ENCODE measurements around the gene NUS1. TPM values are rescaled to one million over a fixed set of nuclear protein-coding genes. Genes with fewer than 3 reads are reported as not detected.

Gene NUS1
- total and polyA plus RNA-seq, 2 of the 4 experiments (the other 2 are of a cell fraction), result 11.8 to 19.6 TPM

GRCh38 chr6:117711369-117711768, 36.1 kb downstream of the NUS1 start:
- Histone ChIP-seq H4K20me1 (ENCODE audit: insufficient read depth, low read length) (no peaks in the 10 kb centered on the region), H4K91ac (ENCODE audit: insufficient read depth, low read depth, low read length) (no peak overlapping the region), H3K79me1 (ENCODE audit: low read depth in 1 of 2, low read length in 2 of 2) (no peaks in the 10 kb centered on the region; a peak in 1 of 4 replicates), H3K4me2 (ENCODE audit: low read depth, low read length) (no peak overlapping the region), H3K27me3 (ENCODE audit: control insufficient read depth, insufficient read depth, low read length) (no peaks in the 10 kb centered on the region), H3K36me3 (ENCODE audit: control insufficient read depth, insufficient read depth, low read length) (peaks cover 3% of the 10 kb centered on the region), H3K4ac (ENCODE audit: low read depth, low read length) (no peak overlapping the region), H3K4me1 (ENCODE audit: control insufficient read depth, insufficient read depth, low read length) (no peaks in the 10 kb centered on the region), H2AFZ (replicated peaks; ENCODE audit: low read length, poor library complexity) (no peak overlapping the region), H2AK5ac (ENCODE audit: low read depth, low read length) (no peak overlapping the region), H4K8ac (ENCODE audit: low read depth in 2 of 2, low read length in 2 of 2) (no peak overlapping the region), H3K27ac (ENCODE audit: insufficient read depth, low read length) (no peak overlapping the region), H3K9me1 (ENCODE audit: insufficient read depth, low read length) (no peaks in the 10 kb centered on the region), H3K23ac (ENCODE audit: low read depth, low read length) (no peak overlapping the region), H2BK20ac (ENCODE audit: low read depth, low read length) (no peak overlapping the region), H2BK15ac (ENCODE audit: low read depth, low read length) (no peak overlapping the region), H3K14ac (replicated peaks; ENCODE audit: low read depth, low read length) (no peak overlapping the region), H3K9ac (ENCODE audit: low read depth, low read length) (no peak overlapping the region), H3K56ac (ENCODE audit: extremely low read depth, insufficient read depth, low read length) (no peak overlapping the region), H2AK9ac (replicated peaks; ENCODE audit: low read depth, low read length, poor library complexity) (no peak overlapping the region), H3K9me3 (ENCODE audit: control insufficient read depth, insufficient read depth, low read length) (no peaks in the 10 kb centered on the region), H2BK5ac (ENCODE audit: low read depth, low read length, poor library complexity, severe bottlenecking) (no peak overlapping the region), H4K5ac (ENCODE audit: low read depth, low read length) (no peak overlapping the region), H3K4me3 (ENCODE audit: insufficient read depth, low read depth, low read length) (no peak overlapping the region), H2BK120ac (ENCODE audit: low read depth, low read length) (no peak overlapping the region), H3K18ac (ENCODE audit: low read depth, low read length) (no peak overlapping the region)
- intact Hi-C loops (cut with micrococcal nuclease) (no loop called here), dilution Hi-C loops (cut with HindIII; ENCODE audit: low sequenced_read_pairs, unreplicated experiment) (no loop called here), in situ Hi-C loops (cut with MboI; ENCODE audit: low sequenced_read_pairs) (no loop called here)
- ATAC-seq (ENCODE audit: low read depth), result no peak
- POLR2A ChIA-PET (ENCODE audit: unreplicated experiment), result no interaction called here
- no peak for DNase-seq
- BruUV-seq (replicated peaks), result no TSS peak
- no peak for TF ChIP-seq NFE2L2 (IDR thresholded peaks at IDR 0.05; ENCODE audit: low read depth, low read length)
- TF ChIP-seq MXI1 (IDR thresholded peaks at IDR 0.05; ENCODE audit: borderline replicate concordance, low read depth, low read length), result no peak
- CTCF ChIA-PET, result no interaction called here

All from IMR-90 (cell line).